Heart right ventricle (tissue), 16 donors: Measurements from ENCODE around the gene MSH4. TPM values are rescaled to one million over a fixed set of nuclear protein-coding genes. Genes with fewer than 3 reads are reported as not detected.
"Not testable (repeated sequence)": the region's sequence is repeated elsewhere in the genome, so short reads cannot be mapped to it uniquely, and the experiment has no call there.

Source experiments
- ATAC-seq, 8 donors: fragments of 200-7000 bp; cut with Tn5 transposase; one replicate each; pipeline ENCODE4 v1.9.1; 2020; ENCODE audit warnings: mild to moderate bottlenecking in 8 of 8, moderate library complexity in 8 of 8, moderate number of reproducible peaks in 1 of 8
- DNase-seq, 2 donors: peaks; one replicate each; pipeline ENCODE4 v3.0.0-alpha.2; 2020
- H3K27ac ChIP-seq, 10 donors: fragments of 200-600 bp; sonication (generic) in 2 of 10; one replicate each; pipeline versions ENCODE4 v1.5.0 to v1.8.0; 2020 to 2022; ENCODE audit warnings: mild to moderate bottlenecking in 3 of 10
- H3K27me3 ChIP-seq, 7 donors: fragments of 200-600 bp; one replicate each; pipeline ENCODE4 v1.8.0; 2021 to 2022; ENCODE audit warnings: mild to moderate bottlenecking in 2 of 7
- H3K36me3 ChIP-seq, 9 donors: fragments of 200-600 bp; sonication (generic) in 1 of 9; one replicate each; pipeline versions ENCODE4 v1.5.0 to v1.8.0; 2020 to 2022; ENCODE audit warnings: mild to moderate bottlenecking in 2 of 9
- H3K4me1 ChIP-seq, 9 donors: fragments of 200-600 bp; sonication (generic) in 1 of 9; one replicate each; pipeline versions ENCODE4 v1.5.0 to v1.8.0; 2020 to 2022; ENCODE audit warnings: mild to moderate bottlenecking in 4 of 9
- H3K4me3 ChIP-seq, 10 donors: fragments of 200-600 bp; sonication (generic) in 2 of 10; one replicate each; pipeline versions ENCODE4 v1.5.0 to v1.8.0; 2020 to 2022; ENCODE audit warnings: mild to moderate bottlenecking in 7 of 10, moderate library complexity in 2 of 10
- H3K9me3 ChIP-seq, 11 donors: fragments of 200-600 bp in 10 of 11; sonication (generic) in 2 of 11; one replicate each; pipeline versions ENCODE4 v1.5.0 to v1.8.0; 2013 to 2022; ENCODE audit warnings: mild to moderate bottlenecking in 2 of 11, control low read depth in 1 of 11, moderate library complexity in 1 of 11
- CTCF ChIP-seq, 9 donors: fragments of 200-600 bp; sonication (generic) in 2 of 9; IDR thresholded peaks; one replicate each; pipeline versions ENCODE4 v1.5.0 to v1.8.0; 2021 to 2022; ENCODE audit warnings: antibody characterized with exemption in 9 of 9, mild to moderate bottlenecking in 5 of 9, moderate library complexity in 1 of 9
- WGBS, 2 donors: extraction: QIAGEN DNeasy Blood & Tissue Kit; methylation state at CpG; one replicate each; pipeline ENCODE4 v1.1.7; 2013; ENCODE audit warnings: inconsistent platforms in 1 of 2; 5-methylcytosine and 5-hydroxymethylcytosine counted together
- intact Hi-C, 10 donors: fragments of 100-400 bp; cut with DNase I; formaldehyde crosslinking; loops; one replicate each; pipeline versions ENCODE4 v1.11.1 to v1.14.2; 2022
- long read RNA-seq, 3 donors: library from polyadenylated mRNA; unstranded; transcript quantifications; one replicate each; pipeline ENCODE4 v2.0.0, GENCODE V29; 2020 to 2021
- polyA plus RNA-seq, 2 donors: library from polyadenylated mRNA; stranded (reverse); fragments of 200-250 nt; gene quantifications; one replicate each; pipeline ENCODE4 v1.2.3, GENCODE V29; 2013
- total RNA-seq, 10 donors: library from RNA; stranded (reverse); fragmentation: NEBNext Ultra II Directional in 3 of 10; extraction: Animal tissue kit (Norgen Biotek cat#: 25700) in 3 of 10; gene quantifications; one replicate each; pipeline versions ENCODE4 v1.2.1 to v1.2.4, GENCODE V29; 2021 to 2023
- donor health status: Arrhythmogenic right ventricular cardiomyopathy.
- donor health status: ischemic (EF 13 %, LVEDD 7.1; RV severe dilation, severe dysfunction).
- donor health status: healthy with polysubstance abuse.
- donor health status: DM: no; HTN: yes; CAD: no.
- donor health status: DM: no; HTN: no; CAD: no.
- donor health status: ischemic (EF 25% LVEDD 6.9; RV normal size, moderate dysfunction).
- donor health status: ischemic (EF 25% LVEDD 5.7; RV mildly dilated, moderate dysfunction).
- donor health status: healthy.
- donor health status: DM: yes; HTN: yes; CAD: no.
- donor health status: Ischemic cardiomyopathy.
- donor health status: ischemic (EF 35%, LVEDD 5.7; RV mildly dilated, moderate dysfunction).
- donor health status: nonischemic (EF 11% LVEDD 7.7; RV severe dilation, severe dysfunction).
- donor health status: DM: yes; HTN: yes; CAD: no.
- donor health status: PGD.
- donor health status: ischemic (EF 29% LVEDD 5.4; RV normal size, mild dysfunction).
- donor health status: nonischemic (EF 23%, LVEDD 6.1; RV moderate dilation, normal function).

The MSH4 gene
- total RNA-seq = under 1 TPM; 0.14 to 0.59 (median 0.33) TPM
- polyA plus RNA-seq = under 1 TPM; 0.12 to 0.88 TPM
- long read RNA-seq, donor 1 = 0 reads
- long read RNA-seq, donor 2, partial matches to known transcripts = 0 of 2 reads
- long read RNA-seq, donor 2, other reads (novel, unspliced or antisense) = 2 of 2 reads
- long read RNA-seq, donor 3, partial matches to known transcripts = 0 of 2 reads
- long read RNA-seq, donor 3, other reads (novel, unspliced or antisense) = 2 of 2 reads

- intact Hi-C loops = no loop called here
- Histone ChIP-seq H3K4me3 (no peak within 1 kb of the TSS), H3K4me1 (peaks cover 0 to 3% (median 0%) of the 10 kb centered on the region in 9 donors), H3K27ac (no peak within 1 kb of the TSS), H3K9me3 (no peaks in the 10 kb centered on the region), H3K27me3 (no peaks in the 10 kb centered on the region), H3K36me3 (peaks cover 0 to 86% (median 54%) of the 10 kb centered on the region in 9 donors)
- TF ChIP-seq CTCF (IDR thresholded peaks at IDR 0.05) = no peak
- DNase-seq (no peak), ATAC-seq (peak in 7 of 8 donors; percentile 22 to 66 (median 37))
- 91 to 92% methylated on average over 34 of the region's 34 CpGs for WGBS, 2 donors
Observed at GRCh38 chr1:75796376-75797272, at the start of gene MSH4. Gene MSH4, plus strand, starts transcription at chr1:75796882. Its CDS starts 104 bp downstream, at chr1:75796986.

- H3K27ac ChIP-seq, H3K4me3 ChIP-seq, intact Hi-C loops, H3K9me3 ChIP-seq, DNase-seq, H3K4me1 ChIP-seq, H3K27me3 ChIP-seq, ATAC-seq: not testable (repeated sequence)
- H3K36me3 ChIP-seq = peaks cover 0 to 72% (median 37%) of the 10 kb centered on the region in 9 donors
Observed at GRCh38 chr1:75757210-75757609, 39.5 kb upstream of the MSH4 start.

- 99 to 100% methylated on average over 4 of the region's 4 CpGs for WGBS, 2 donors
- peaks cover 0 to 72% (median 32%) of the 10 kb centered on the region in 9 donors for H3K36me3 ChIP-seq
- H3K9me3 ChIP-seq, ATAC-seq, H3K4me3 ChIP-seq, intact Hi-C loops, H3K27me3 ChIP-seq, H3K27ac ChIP-seq, H3K4me1 ChIP-seq, DNase-seq: not testable (repeated sequence)
Observed at GRCh38 chr1:75758543-75758942, 38.1 kb upstream of the MSH4 start.

- TF ChIP-seq CTCF (IDR thresholded peaks at IDR 0.05) = no peak
- peaks cover 0 to 43% (median 17%) of the 10 kb centered on the region in 9 donors for H3K36me3 ChIP-seq
- intact Hi-C loops = no loop called here
- 62 to 82% methylated on average over 1 of the region's 1 CpG for WGBS, 2 donors
- ATAC-seq (no peak), DNase-seq (no peak)
- no peaks in the 10 kb centered on the region for H3K9me3 ChIP-seq
- no peak overlapping the region for H3K4me3 ChIP-seq
- peaks cover 0 to 7% (median 0%) of the 10 kb centered on the region in 9 donors for H3K4me1 ChIP-seq
- no peaks in the 10 kb centered on the region for H3K27me3 ChIP-seq
- no peak overlapping the region for H3K27ac ChIP-seq
Observed at GRCh38 chr1:75764057-75764655, 32.5 kb upstream of the MSH4 start.

- peaks cover 0 to 7% (median 0%) of the 10 kb centered on the region in 9 donors for H3K4me1 ChIP-seq
- H3K4me3 ChIP-seq = no peak overlapping the region
- no peaks in the 10 kb centered on the region for H3K9me3 ChIP-seq
- no peaks in the 10 kb centered on the region for H3K27me3 ChIP-seq
- no peak overlapping the region for H3K27ac ChIP-seq
- peak in 1 of 8 donors; percentile 33 for ATAC-seq
- H3K36me3 ChIP-seq = peaks cover 0 to 39% (median 16%) of the 10 kb centered on the region in 9 donors
- TF ChIP-seq CTCF (IDR thresholded peaks at IDR 0.05) = no peak
- intact Hi-C loops = no loop called here
- 84 to 88% methylated on average over 1 of the region's 1 CpG for WGBS, 2 donors
- no peak for DNase-seq
Observed at GRCh38 chr1:75765697-75766355, 30.9 kb upstream of the MSH4 start.
